HepG2 (cell line): ENCODE measurements around the gene MFSD11. TPM values are rescaled to one million over a fixed set of nuclear protein-coding genes. Genes with fewer than 3 reads are reported as not detected.

ENCODE experiments used
- ARNTL ChIP-seq: sonication (generic); formaldehyde crosslinking; IDR thresholded peaks from 2 replicates; pipeline ENCODE4 v1.4.0; 2020; ENCODE audit warnings: mild to moderate bottlenecking, missing genetic modification reagents
- ATF1 ChIP-seq: IDR thresholded peaks from 2 replicates; pipeline ENCODE4 v1.6.1; 2016; ENCODE audit warnings: mild to moderate bottlenecking, control low read depth
- KAT7 ChIP-seq: IDR thresholded peaks from 2 replicates; pipeline ENCODE4 v1.6.1; 2018; ENCODE audit warnings: borderline replicate concordance, missing compliant biosample characterization
- LRRFIP1 ChIP-seq: sonication (generic); formaldehyde crosslinking; conservative IDR thresholded peaks from 2 replicates; pipeline ENCODE4 v1.4.0; 2020; ENCODE audit warnings: missing genetic modification reagents
- ONECUT2 ChIP-seq: sonication (generic); formaldehyde crosslinking; IDR thresholded peaks from 2 replicates; pipeline ENCODE4 v1.4.0; 2020; ENCODE audit warnings: missing genetic modification reagents
- RAD51 ChIP-seq: fragments of 450-650 bp; IDR thresholded peaks from 2 replicates; pipeline ENCODE4 v1.6.1; 2016; ENCODE audit warnings: borderline replicate concordance
- RBM39 ChIP-seq: fragments of 200-400 bp; formaldehyde crosslinking; IDR thresholded peaks from one replicate; pipeline ENCODE4 v1.6.1; 2018; ENCODE audit warnings: antibody characterized with exemption, mild to moderate bottlenecking, low read depth, low read length; ENCODE audit not compliant: poor library complexity, severe bottlenecking
- SALL2 ChIP-seq: sonication (generic); formaldehyde crosslinking; IDR thresholded peaks from 2 replicates; pipeline ENCODE4 v1.8.1; 2023; ENCODE audit warnings: mild to moderate bottlenecking, missing genetic modification reagents, inconsistent platforms
- SIN3A ChIP-seq: IDR thresholded peaks from 2 replicates; pipeline ENCODE4 v1.6.1; 2011; ENCODE audit warnings: low read depth, mild to moderate bottlenecking, control low read depth, low read length, borderline replicate concordance
- ZHX1 ChIP-seq: sonication (generic); formaldehyde crosslinking; IDR thresholded peaks from 2 replicates; pipeline ENCODE4 v1.8.1; 2022; ENCODE audit warnings: low read depth, mild to moderate bottlenecking, missing genetic modification reagents
- ZNF121 ChIP-seq: sonication (generic); formaldehyde crosslinking; IDR thresholded peaks from 2 replicates; pipeline ENCODE4 v1.5.0; 2020; ENCODE audit warnings: mild to moderate bottlenecking, missing genetic modification reagents
- ZNF18 ChIP-seq: sonication (generic); formaldehyde crosslinking; IDR thresholded peaks from 2 replicates; pipeline ENCODE4 v1.8.0; 2022; ENCODE audit warnings: mild to moderate bottlenecking, missing genetic modification reagents; ENCODE audit not compliant: insufficient replicate concordance
- ZNF234 ChIP-seq: sonication (generic); formaldehyde crosslinking; conservative IDR thresholded peaks from 2 replicates; pipeline ENCODE4 v1.5.1; 2020; ENCODE audit warnings: mild to moderate bottlenecking, missing genetic modification reagents
- ZNF567 ChIP-seq: sonication (generic); formaldehyde crosslinking; IDR thresholded peaks from 2 replicates; pipeline ENCODE4 v1.8.1; 2023; ENCODE audit warnings: mild to moderate bottlenecking, missing genetic modification reagents, borderline replicate concordance
- ZNF572 ChIP-seq: sonication (generic); formaldehyde crosslinking; IDR thresholded peaks from 2 replicates; pipeline ENCODE4 v1.5.1; 2020; ENCODE audit warnings: mild to moderate bottlenecking, missing genetic modification reagents
- ZNF652 ChIP-seq: IDR thresholded peaks from 2 replicates; pipeline ENCODE4 v1.6.1; 2016; ENCODE audit warnings: low read depth, borderline replicate concordance
- ZNF770 ChIP-seq: sonication (generic); formaldehyde crosslinking; IDR thresholded peaks from 2 replicates; pipeline ENCODE4 v1.5.0; 2020; ENCODE audit warnings: mild to moderate bottlenecking, missing genetic modification reagents
- polyA plus RNA-seq, 8 experiments: library from polyadenylated mRNA; depleted of rRNA in 3 of 8; stranded (reverse) in 7 of 8; unstranded in 1 of 8; fragments of >200 nt; fragmentation: Illumina TruSeq in 4 of 8; extraction: Trizol in 4 of 8; gene quantifications; 2 replicates each; pipeline versions ENCODE4 v1.2.1 to v1.2.3, GENCODE V29; 2011 to 2016; ENCODE audit warnings: low read depth in 4 of 8, missing spikeins in 1 of 8, mixed read lengths in 1 of 8; ENCODE audit not compliant: insufficient read depth in 1 of 8
- total RNA-seq, 5 experiments: library from RNA; depleted of rRNA; stranded (reverse); fragments of >200 nt; fragmentation: Illumina TruSeq; extraction: Trizol; gene quantifications; 2 replicates each; pipeline ENCODE4 v1.2.3, GENCODE V29; 2016; ENCODE audit warnings: low read depth in 1 of 5
- TF ChIP-seq, protein P1 (sequence below): sonication (generic); formaldehyde crosslinking; IDR thresholded peaks from 2 replicates; pipeline ENCODE4 v1.5.1; 2020; ENCODE audit warnings: mild to moderate bottlenecking, missing genetic modification reagents, moderate library complexity

Gene MFSD11
- total and polyA plus RNA-seq, 2 of the 13 experiments (the other 11 are each of a cell fraction or from before 2014, with no cell fraction given): 26.1 to 36.3 TPM

GRCh38 chr17:76696763-76697701 is 40.9 kb upstream of the MFSD11 start (continued):
- TF ChIP-seq LRRFIP1 (CRISPR knock-in tag) (no peak), ZNF652 (CRISPR knock-in tag) (peak; percentile 8; the same call in 1 of the 2 replicates), ONECUT2 (CRISPR knock-in tag) (no peak), ZNF572 (CRISPR knock-in tag) (no peak), SALL2 (CRISPR knock-in tag) (no peak), SIN3A (no peak), KAT7 (CRISPR knock-in tag) (peak; percentile 80; the same call in 1 of the 2 replicates), ZNF18 (peak; percentile 47), RBM39 (no peak), ATF1 (CRISPR knock-in tag) (no peak), ZNF234 (no peak), ZHX1 (CRISPR knock-in tag) (0 out of 2 replicates have a peak, but pooled peaks have one; percentile 38), ARNTL (CRISPR knock-in tag) (no peak; the same call in 1 of the 2 replicates), ZNF567 (CRISPR knock-in tag) (no peak), RAD51 (no peak), ZNF121 (no peak), ZNF770 (CRISPR knock-in tag) (0 out of 2 replicates have a peak, but pooled peaks have one; percentile 3)
- TF ChIP-seq, protein P1, sequence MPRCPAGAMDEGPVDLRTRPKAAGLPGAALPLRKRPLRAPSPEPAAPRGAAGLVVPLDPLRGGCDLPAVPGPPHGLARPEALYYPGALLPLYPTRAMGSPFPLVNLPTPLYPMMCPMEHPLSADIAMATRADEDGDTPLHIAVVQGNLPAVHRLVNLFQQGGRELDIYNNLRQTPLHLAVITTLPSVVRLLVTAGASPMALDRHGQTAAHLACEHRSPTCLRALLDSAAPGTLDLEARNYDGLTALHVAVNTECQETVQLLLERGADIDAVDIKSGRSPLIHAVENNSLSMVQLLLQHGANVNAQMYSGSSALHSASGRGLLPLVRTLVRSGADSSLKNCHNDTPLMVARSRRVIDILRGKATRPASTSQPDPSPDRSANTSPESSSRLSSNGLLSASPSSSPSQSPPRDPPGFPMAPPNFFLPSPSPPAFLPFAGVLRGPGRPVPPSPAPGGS (CRISPR knock-in tag): no peak
